ENCODE results near the gene IRS2. TPM values are rescaled to one million over a fixed set of nuclear protein-coding genes. Genes with fewer than 3 reads are reported as not detected.

The IRS2 gene
- total and polyA plus RNA-seq, 2 donors (not counting 3 experiments of a cell fraction or from before 2014, with no cell fraction given), result 1.6 to 4.4 TPM

DNA sequence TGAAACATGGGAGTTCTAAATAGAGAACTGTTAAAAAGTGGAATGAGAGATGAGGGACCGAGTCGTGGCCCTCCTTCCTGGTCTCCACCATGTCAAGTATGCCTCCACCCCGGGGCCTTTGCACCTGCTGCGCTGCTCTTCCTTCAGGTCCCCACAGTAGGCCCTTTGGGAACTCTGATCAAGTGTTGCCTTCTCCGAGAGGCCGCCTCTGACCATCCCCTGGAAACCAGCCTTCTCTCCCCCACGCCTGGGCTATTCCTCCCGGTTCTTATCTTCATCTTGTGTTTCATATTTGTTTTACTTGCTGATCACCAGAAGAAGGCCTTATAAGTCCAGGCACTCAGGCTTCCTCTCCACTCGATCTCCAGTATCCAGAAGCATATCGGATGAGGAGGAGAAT is 40.0 kb downstream of the IRS2 start:
- ChIA-PET CTCF (no interaction called here), POLR2A (no interaction called here)
- Histone ChIP-seq H3K4me2 (ENCODE audit: insufficient read depth, low read length) (no peak overlapping the region), H3K9me3 (replicated peaks; ENCODE audit: control insufficient read depth, insufficient read depth, low read length) (no peaks in the 10 kb centered on the region), H3K4me3 (replicated peaks in 1 of 3; ENCODE audit: insufficient read depth in 1 of 3, low read depth in 1 of 3, low read length in 3 of 3) (no peak overlapping the region), H3K36me3 (ENCODE audit: control insufficient read depth in 2 of 2, extremely low read depth in 1 of 2, insufficient read depth in 2 of 2, low read length in 2 of 2) (no peaks in the 10 kb centered on the region), H3K9me1 (replicated peaks; ENCODE audit: control insufficient read depth, extremely low read depth, insufficient read depth, low read length) (no peaks in the 10 kb centered on the region), H2AFZ (ENCODE audit: low read depth, low read length) (no peak overlapping the region), H3K79me2 (ENCODE audit: control insufficient read depth, insufficient read depth, low read length) (no peaks in the 10 kb centered on the region), H3K9ac (replicated peaks; ENCODE audit: extremely low read depth, insufficient read depth, low read length) (no peak overlapping the region), H3K27ac (ENCODE audit: insufficient read depth, low read depth, low read length) (no peak overlapping the region), H3K4me1 (ENCODE audit: control insufficient read depth, extremely low read depth, insufficient read depth, low read length) (no peaks in the 10 kb centered on the region), H4K20me1 (replicated peaks; ENCODE audit: control insufficient read depth, extremely low read depth, insufficient read depth, low read length) (no peaks in the 10 kb centered on the region), H3K27me3 (ENCODE audit: control insufficient read depth in 2 of 2, insufficient read depth in 2 of 2, low read length in 2 of 2) (no peaks in the 10 kb centered on the region)
- DNase-seq (ENCODE audit: low read depth, low spot score) (no peak), FAIRE-seq (no peak)
- intact Hi-C loops (cut with micrococcal nuclease), result loop anchor here (2.0 kb wide), 1 partner anchor 602 kb away; no protein-coding TSS in a partner anchor
- no TSS peak for BruUV-seq (replicated peaks)
- dilution Hi-C loops (cut with MboI; ENCODE audit: extremely low pct_ligation_motif_present, low sequenced_read_pairs), result no loop called here
- TF ChIP-seq POLR2A (IDR thresholded peaks at IDR 0.05; ENCODE audit: low read depth, low read length) (no peak), POLR2AphosphoS5 (IDR thresholded peaks at IDR 0.05; ENCODE audit: insufficient read depth, low read depth, low read length) (no peak), GATA2 (IDR thresholded peaks at IDR 0.05; ENCODE audit: insufficient read depth, insufficient read length, low read depth, low read length) (no peak), JUN (IDR thresholded peaks at IDR 0.05; ENCODE audit: borderline replicate concordance, insufficient read depth, insufficient read length, low read depth) (no peak), EZH2 (IDR thresholded peaks at IDR 0.05; ENCODE audit: borderline replicate concordance, low read depth, low read length, severe bottlenecking) (no peak), MYC (IDR thresholded peaks at IDR 0.05; ENCODE audit: low read depth, low read length) (no peak), FOS (IDR thresholded peaks at IDR 0.05; ENCODE audit: borderline replicate concordance, insufficient read depth, low read length) (no peak)
- TF ChIP-seq, protein P1, sequence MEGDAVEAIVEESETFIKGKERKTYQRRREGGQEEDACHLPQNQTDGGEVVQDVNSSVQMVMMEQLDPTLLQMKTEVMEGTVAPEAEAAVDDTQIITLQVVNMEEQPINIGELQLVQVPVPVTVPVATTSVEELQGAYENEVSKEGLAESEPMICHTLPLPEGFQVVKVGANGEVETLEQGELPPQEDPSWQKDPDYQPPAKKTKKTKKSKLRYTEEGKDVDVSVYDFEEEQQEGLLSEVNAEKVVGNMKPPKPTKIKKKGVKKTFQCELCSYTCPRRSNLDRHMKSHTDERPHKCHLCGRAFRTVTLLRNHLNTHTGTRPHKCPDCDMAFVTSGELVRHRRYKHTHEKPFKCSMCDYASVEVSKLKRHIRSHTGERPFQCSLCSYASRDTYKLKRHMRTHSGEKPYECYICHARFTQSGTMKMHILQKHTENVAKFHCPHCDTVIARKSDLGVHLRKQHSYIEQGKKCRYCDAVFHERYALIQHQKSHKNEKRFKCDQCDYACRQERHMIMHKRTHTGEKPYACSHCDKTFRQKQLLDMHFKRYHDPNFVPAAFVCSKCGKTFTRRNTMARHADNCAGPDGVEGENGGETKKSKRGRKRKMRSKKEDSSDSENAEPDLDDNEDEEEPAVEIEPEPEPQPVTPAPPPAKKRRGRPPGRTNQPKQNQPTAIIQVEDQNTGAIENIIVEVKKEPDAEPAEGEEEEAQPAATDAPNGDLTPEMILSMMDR (IDR thresholded peaks at IDR 0.05; ENCODE audit: extremely low read depth in 1 of 2, insufficient read depth in 1 of 2, low read depth in 1 of 2, low read length in 2 of 2), result no peak
- TF ChIP-seq, protein P2, sequence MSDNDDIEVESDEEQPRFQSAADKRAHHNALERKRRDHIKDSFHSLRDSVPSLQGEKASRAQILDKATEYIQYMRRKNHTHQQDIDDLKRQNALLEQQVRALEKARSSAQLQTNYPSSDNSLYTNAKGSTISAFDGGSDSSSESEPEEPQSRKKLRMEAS (IDR thresholded peaks at IDR 0.05; ENCODE audit: insufficient read depth, insufficient read length), result no peak
